ENCODE results near the gene DNAJA3. TPM values are rescaled to one million over a fixed set of nuclear protein-coding genes. Genes with fewer than 3 reads are reported as not detected.

Gene DNAJA3
- total and polyA plus RNA-seq, 9 of the 15 experiments (the other 6 are each of a cell fraction or from before 2014, with no cell fraction given) = 8.1 to 105 (median 79.0) TPM

GRCh38 chr16:4435337-4436067, 9.8 kb downstream of the DNAJA3 start:
- Histone ChIP-seq H3K4me1 (replicated peaks in 1 of 2; ENCODE audit: control insufficient read depth in 2 of 2, insufficient read depth in 2 of 2, low read length in 2 of 2) (peaks cover 13 to 23% of the 10 kb centered on the region in 2 experiments; a peak in 4 of 5 replicates), H3K36me3 (ENCODE audit: control insufficient read depth, insufficient read depth, low read length) (peaks cover 76% of the 10 kb centered on the region), H4K20me1 (replicated peaks; ENCODE audit: control insufficient read depth, insufficient read depth, low read length) (no peaks in the 10 kb centered on the region), H3K4me2 (ENCODE audit: insufficient read depth, low read length) (peak overlapping the region; percentile 16; the same call in 1 of the 2 replicates), H3K9me1 (ENCODE audit: control insufficient read depth, insufficient read depth, low read length) (no peaks in the 10 kb centered on the region), H3K27ac (ENCODE audit: extremely low read depth, low read depth, low read length) (peak overlapping the region; percentile 6; the same call in 1 of the 3 replicates), H3K9ac (ENCODE audit: insufficient read depth in 1 of 2, low read depth in 2 of 2, low read length in 2 of 2) (peak overlapping the region in 1 of 2 experiments; percentile 12; a peak in 1 of 4 replicates), H3K9me3 (replicated peaks; ENCODE audit: control insufficient read depth, insufficient read depth, low read depth, low read length) (no peaks in the 10 kb centered on the region), H3K79me2 (ENCODE audit: control insufficient read depth, insufficient read depth, low read length) (peaks cover 50% of the 10 kb centered on the region), H2AFZ (ENCODE audit: low read depth, low read length) (no peak overlapping the region), H3K4me3 (no peak overlapping the region), H3K27me3 (ENCODE audit: control insufficient read depth in 2 of 2, insufficient read depth in 2 of 2, low read length in 2 of 2) (no peaks in the 10 kb centered on the region)
- DNase-seq (ENCODE audit: extremely low read depth in 1 of 4, low spot score in 3 of 4) = no peak
- FAIRE-seq = no peak
- ATAC-seq = no peak
- in situ Hi-C loops (cut with MboI) (no loop called here), intact Hi-C loops (cut with micrococcal nuclease) (no loop called here)
- CTCF ChIA-PET (ENCODE audit: low intra/inter-chr PET ratio) = no interaction called here
- WGBS (ENCODE audit: insufficient coverage, low coverage, missing lambda C conversion rate) = 93% methylated on average over 8 of the region's 8 CpGs
- BruUV-seq (replicated peaks) = no TSS peak
- POLR2A ChIA-PET = interaction anchor here (0.8 to 1.7 kb wide), 4 partner anchors 9 to 181 kb away, joined by 3 to 5 read pairs (median 4); partner anchors contain the start of gene HMOX2
- no peak for TF ChIP-seq EWSR1 (IDR thresholded peaks at IDR 0.05; ENCODE audit: borderline replicate concordance, low read depth, partially characterized antibody)
- TF ChIP-seq, protein P1, sequence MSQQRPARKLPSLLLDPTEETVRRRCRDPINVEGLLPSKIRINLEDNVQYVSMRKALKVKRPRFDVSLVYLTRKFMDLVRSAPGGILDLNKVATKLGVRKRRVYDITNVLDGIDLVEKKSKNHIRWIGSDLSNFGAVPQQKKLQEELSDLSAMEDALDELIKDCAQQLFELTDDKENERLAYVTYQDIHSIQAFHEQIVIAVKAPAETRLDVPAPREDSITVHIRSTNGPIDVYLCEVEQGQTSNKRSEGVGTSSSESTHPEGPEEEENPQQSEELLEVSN (IDR thresholded peaks at IDR 0.05; ENCODE audit: borderline replicate concordance in 1 of 2, extremely low read depth in 1 of 2, insufficient read depth in 1 of 2, insufficient read length in 1 of 2, low read depth in 1 of 2, low read length in 1 of 2, poor library complexity in 1 of 2, severe bottlenecking in 1 of 2) = no peak
- TF ChIP-seq, protein P2, sequence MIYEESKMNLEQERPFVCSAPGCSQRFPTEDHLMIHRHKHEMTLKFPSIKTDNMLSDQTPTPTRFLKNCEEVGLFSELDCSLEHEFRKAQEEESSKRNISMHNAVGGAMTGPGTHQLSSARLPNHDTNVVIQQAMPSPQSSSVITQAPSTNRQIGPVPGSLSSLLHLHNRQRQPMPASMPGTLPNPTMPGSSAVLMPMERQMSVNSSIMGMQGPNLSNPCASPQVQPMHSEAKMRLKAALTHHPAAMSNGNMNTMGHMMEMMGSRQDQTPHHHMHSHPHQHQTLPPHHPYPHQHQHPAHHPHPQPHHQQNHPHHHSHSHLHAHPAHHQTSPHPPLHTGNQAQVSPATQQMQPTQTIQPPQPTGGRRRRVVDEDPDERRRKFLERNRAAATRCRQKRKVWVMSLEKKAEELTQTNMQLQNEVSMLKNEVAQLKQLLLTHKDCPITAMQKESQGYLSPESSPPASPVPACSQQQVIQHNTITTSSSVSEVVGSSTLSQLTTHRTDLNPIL (CRISPR knock-in tag; IDR thresholded peaks at IDR 0.05) = no peak
- no peak for TF ChIP-seq ARID2 (IDR thresholded peaks at IDR 0.05)
- TF ChIP-seq ZNF764 (CRISPR knock-in tag; IDR thresholded peaks at IDR 0.05; ENCODE audit: low read depth) = no peak
- no peak for TF ChIP-seq ZBTB9 (CRISPR knock-in tag; IDR thresholded peaks at IDR 0.05)
- peak; percentile 64 for TF ChIP-seq C11orf30 (IDR thresholded peaks at IDR 0.05; ENCODE audit: low read depth)
- TF ChIP-seq MAFF (IDR thresholded peaks at IDR 0.05; ENCODE audit: low read length) = peak; percentile 23; the same call in 1 of the 2 replicates
- TF ChIP-seq ZNF436 (CRISPR knock-in tag; IDR thresholded peaks at IDR 0.05) = no peak
- TF ChIP-seq NFE2 (IDR thresholded peaks at IDR 0.05; ENCODE audit: low read depth) = peak; percentile 57
- no peak for TF ChIP-seq FOXA1 (IDR thresholded peaks at IDR 0.05; ENCODE audit: borderline replicate concordance)
- TF ChIP-seq NFE2L1 (tag; IDR thresholded peaks at IDR 0.05; ENCODE audit: borderline replicate concordance, low read depth) = peak; percentile 39; the same call in 1 of the 2 replicates
- peak; percentile 74 for TF ChIP-seq ZNF316 (IDR thresholded peaks at IDR 0.05)
- TF ChIP-seq, protein P3, sequence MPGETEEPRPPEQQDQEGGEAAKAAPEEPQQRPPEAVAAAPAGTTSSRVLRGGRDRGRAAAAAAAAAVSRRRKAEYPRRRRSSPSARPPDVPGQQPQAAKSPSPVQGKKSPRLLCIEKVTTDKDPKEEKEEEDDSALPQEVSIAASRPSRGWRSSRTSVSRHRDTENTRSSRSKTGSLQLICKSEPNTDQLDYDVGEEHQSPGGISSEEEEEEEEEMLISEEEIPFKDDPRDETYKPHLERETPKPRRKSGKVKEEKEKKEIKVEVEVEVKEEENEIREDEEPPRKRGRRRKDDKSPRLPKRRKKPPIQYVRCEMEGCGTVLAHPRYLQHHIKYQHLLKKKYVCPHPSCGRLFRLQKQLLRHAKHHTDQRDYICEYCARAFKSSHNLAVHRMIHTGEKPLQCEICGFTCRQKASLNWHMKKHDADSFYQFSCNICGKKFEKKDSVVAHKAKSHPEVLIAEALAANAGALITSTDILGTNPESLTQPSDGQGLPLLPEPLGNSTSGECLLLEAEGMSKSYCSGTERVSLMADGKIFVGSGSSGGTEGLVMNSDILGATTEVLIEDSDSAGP (CRISPR knock-in tag; IDR thresholded peaks at IDR 0.05) = no peak
- no peak for TF ChIP-seq FOXK2 (conservative IDR thresholded peaks at IDR 0.05 in 1 of 2, IDR thresholded peaks at IDR 0.05 in 1 of 2; ENCODE audit: low read depth in 2 of 2)
- no peak for TF ChIP-seq MIER1 (IDR thresholded peaks at IDR 0.05; ENCODE audit: low read depth)
